ENCODE results near the gene CNTN4.

The CNTN4 gene

DNA sequence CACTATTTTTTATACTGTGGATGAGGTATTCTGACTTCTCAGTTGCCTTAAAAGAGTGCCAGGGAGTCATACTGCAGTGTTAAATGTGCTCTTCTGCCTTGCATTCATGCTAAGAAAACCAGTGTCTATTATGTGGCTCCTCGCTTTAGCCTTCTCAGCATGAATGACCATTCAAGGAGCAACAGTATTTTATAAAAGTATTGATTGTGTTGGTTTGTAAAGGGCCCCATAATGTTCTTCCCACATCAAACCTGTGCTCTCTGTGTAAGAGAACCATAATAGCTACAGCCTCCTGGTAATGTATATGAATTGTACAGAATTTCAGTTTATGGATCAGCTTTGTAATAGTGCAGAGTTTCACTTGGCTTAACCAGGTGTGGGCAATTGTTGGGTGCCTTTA is 316.4 kb downstream of the CNTN4 start:
- Histone ChIP-seq H2AFZ (ENCODE audit: low read depth, low read length) (no peak overlapping the region), H3K36me3 (replicated peaks; ENCODE audit: low read depth, low read length) (no peaks in the 10 kb centered on the region), H3K4me2 (ENCODE audit: low read length) (no peak overlapping the region), H3K4me1 (ENCODE audit: low read length) (no peaks in the 10 kb centered on the region), H3K9me3 (ENCODE audit: insufficient read depth, low read length) (no peaks in the 10 kb centered on the region), H4K20me1 (ENCODE audit: insufficient read depth, low read length) (no peaks in the 10 kb centered on the region), H3K27me3 (ENCODE audit: low read depth, low read length) (no peaks in the 10 kb centered on the region), H3K9ac (ENCODE audit: low read length) (no peak overlapping the region), H3K79me2 (ENCODE audit: low read length) (no peaks in the 10 kb centered on the region), H3K27ac (ENCODE audit: low read length) (no peak overlapping the region), H3K4me3 (ENCODE audit: low read length) (no peak overlapping the region)
- TF ChIP-seq, protein P1, sequence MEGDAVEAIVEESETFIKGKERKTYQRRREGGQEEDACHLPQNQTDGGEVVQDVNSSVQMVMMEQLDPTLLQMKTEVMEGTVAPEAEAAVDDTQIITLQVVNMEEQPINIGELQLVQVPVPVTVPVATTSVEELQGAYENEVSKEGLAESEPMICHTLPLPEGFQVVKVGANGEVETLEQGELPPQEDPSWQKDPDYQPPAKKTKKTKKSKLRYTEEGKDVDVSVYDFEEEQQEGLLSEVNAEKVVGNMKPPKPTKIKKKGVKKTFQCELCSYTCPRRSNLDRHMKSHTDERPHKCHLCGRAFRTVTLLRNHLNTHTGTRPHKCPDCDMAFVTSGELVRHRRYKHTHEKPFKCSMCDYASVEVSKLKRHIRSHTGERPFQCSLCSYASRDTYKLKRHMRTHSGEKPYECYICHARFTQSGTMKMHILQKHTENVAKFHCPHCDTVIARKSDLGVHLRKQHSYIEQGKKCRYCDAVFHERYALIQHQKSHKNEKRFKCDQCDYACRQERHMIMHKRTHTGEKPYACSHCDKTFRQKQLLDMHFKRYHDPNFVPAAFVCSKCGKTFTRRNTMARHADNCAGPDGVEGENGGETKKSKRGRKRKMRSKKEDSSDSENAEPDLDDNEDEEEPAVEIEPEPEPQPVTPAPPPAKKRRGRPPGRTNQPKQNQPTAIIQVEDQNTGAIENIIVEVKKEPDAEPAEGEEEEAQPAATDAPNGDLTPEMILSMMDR (IDR thresholded peaks at IDR 0.05; ENCODE audit: low read depth, low read length) = no peak
- no peak for TF ChIP-seq EZH2phosphoT487 (IDR thresholded peaks at IDR 0.05; ENCODE audit: low read depth)

DNA sequence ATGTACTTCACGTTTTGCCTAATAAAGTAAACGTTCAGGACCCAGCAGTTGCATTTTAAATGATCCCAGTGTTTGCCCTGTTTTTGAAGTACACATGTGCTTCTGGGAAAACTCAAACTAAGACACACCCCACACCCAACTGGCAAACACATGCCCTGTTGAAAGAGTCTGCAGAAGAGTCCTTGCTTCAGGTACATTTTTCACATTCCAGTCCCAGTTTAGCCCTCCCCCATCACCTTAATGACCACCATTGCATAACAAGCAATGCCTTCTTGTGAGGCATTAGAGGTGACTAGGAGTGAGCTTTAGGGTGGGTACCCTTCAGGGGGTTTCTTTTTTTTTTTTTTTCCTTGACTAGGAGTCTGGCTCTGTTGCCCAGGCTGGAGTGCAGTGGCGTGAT is 322.3 kb downstream of the CNTN4 start:
- no peaks in the 10 kb centered on the region for H4K20me1 ChIP-seq (ENCODE audit: insufficient read depth, low read length)
- H3K4me3 ChIP-seq (ENCODE audit: low read length) = no peak overlapping the region
- H3K9me3 ChIP-seq (ENCODE audit: insufficient read depth, low read length) = no peaks in the 10 kb centered on the region
- no peaks in the 10 kb centered on the region for H3K27me3 ChIP-seq (ENCODE audit: low read depth, low read length)
- H2AFZ ChIP-seq (ENCODE audit: low read depth, low read length) = no peak overlapping the region
- TF ChIP-seq, protein P1 (IDR thresholded peaks at IDR 0.05; ENCODE audit: low read depth, low read length) = no peak
- no peak for TF ChIP-seq EZH2phosphoT487 (IDR thresholded peaks at IDR 0.05; ENCODE audit: low read depth)
- H3K79me2 ChIP-seq (ENCODE audit: low read length) = no peaks in the 10 kb centered on the region
- H3K9ac ChIP-seq (ENCODE audit: low read length) = no peak overlapping the region
- H3K36me3 ChIP-seq (replicated peaks; ENCODE audit: low read depth, low read length) = no peaks in the 10 kb centered on the region
- H3K4me2 ChIP-seq (ENCODE audit: low read length) = no peak overlapping the region
- no peaks in the 10 kb centered on the region for H3K4me1 ChIP-seq (ENCODE audit: low read length)
- H3K27ac ChIP-seq (ENCODE audit: low read length) = no peak overlapping the region

DNA sequence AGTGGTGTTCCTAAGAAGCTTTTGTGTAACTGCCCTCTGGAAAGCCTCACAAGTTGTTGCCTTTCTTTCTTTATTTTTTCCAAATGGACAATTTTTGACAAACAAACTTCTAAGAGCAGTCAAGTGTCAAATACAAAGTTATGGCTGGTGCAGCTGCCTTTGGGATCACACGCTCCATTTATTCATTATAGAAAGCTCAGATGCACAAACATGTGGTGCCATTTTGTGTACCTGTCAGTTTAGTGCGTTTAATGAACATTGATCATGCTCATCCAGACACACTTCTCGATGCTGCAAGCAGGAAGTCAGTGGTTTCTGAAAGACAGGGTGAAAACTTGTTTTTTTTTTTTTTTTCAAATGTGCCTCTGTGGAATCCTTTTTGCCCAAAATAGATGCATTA is 324.5 kb downstream of the CNTN4 start:
- no peaks in the 10 kb centered on the region for H4K20me1 ChIP-seq (ENCODE audit: insufficient read depth, low read length)
- H3K4me2 ChIP-seq (ENCODE audit: low read length) = no peak overlapping the region
- H2AFZ ChIP-seq (ENCODE audit: low read depth, low read length) = no peak overlapping the region
- no peaks in the 10 kb centered on the region for H3K79me2 ChIP-seq (ENCODE audit: low read length)
- H3K27me3 ChIP-seq (ENCODE audit: low read depth, low read length) = no peaks in the 10 kb centered on the region
- no peaks in the 10 kb centered on the region for H3K4me1 ChIP-seq (ENCODE audit: low read length)
- H3K27ac ChIP-seq (ENCODE audit: low read length) = no peak overlapping the region
- no peak overlapping the region for H3K4me3 ChIP-seq (ENCODE audit: low read length)
- H3K36me3 ChIP-seq (replicated peaks; ENCODE audit: low read depth, low read length) = no peaks in the 10 kb centered on the region
- TF ChIP-seq EZH2phosphoT487 (IDR thresholded peaks at IDR 0.05; ENCODE audit: low read depth) = no peak
- TF ChIP-seq, protein P1 (IDR thresholded peaks at IDR 0.05; ENCODE audit: low read depth, low read length) = no peak
- no peak overlapping the region for H3K9ac ChIP-seq (ENCODE audit: low read length)
- no peaks in the 10 kb centered on the region for H3K9me3 ChIP-seq (ENCODE audit: insufficient read depth, low read length)

DNA sequence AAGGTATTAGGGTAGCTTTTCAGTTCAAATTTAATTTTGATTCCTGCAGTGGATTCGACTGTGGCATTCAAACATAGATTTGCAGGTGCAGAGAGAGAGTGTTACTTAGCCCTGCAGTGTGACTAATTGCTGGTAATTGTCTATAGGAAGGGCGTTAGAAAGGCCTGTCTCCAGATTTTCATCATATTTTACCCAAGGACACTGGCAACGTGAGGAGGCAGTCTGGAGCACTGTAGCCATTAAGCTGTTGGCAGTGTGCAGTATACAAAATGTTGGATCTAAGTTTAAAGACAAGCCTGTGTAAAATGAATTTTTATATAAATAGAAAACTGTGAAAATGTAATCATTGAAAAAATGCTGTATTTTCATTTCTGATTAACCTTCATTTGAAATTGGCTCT is 342.9 kb downstream of the CNTN4 start:
- Histone ChIP-seq H3K4me2 (ENCODE audit: low read length) (no peak overlapping the region), H3K4me1 (ENCODE audit: low read length) (no peaks in the 10 kb centered on the region), H2AFZ (ENCODE audit: low read depth, low read length) (no peak overlapping the region), H3K27me3 (ENCODE audit: low read depth, low read length) (no peaks in the 10 kb centered on the region), H3K9me3 (ENCODE audit: insufficient read depth, low read length) (no peaks in the 10 kb centered on the region), H3K9ac (ENCODE audit: low read length) (no peak overlapping the region), H3K36me3 (replicated peaks; ENCODE audit: low read depth, low read length) (no peaks in the 10 kb centered on the region), H3K27ac (ENCODE audit: low read length) (no peak overlapping the region), H3K79me2 (ENCODE audit: low read length) (no peaks in the 10 kb centered on the region), H3K4me3 (ENCODE audit: low read length) (no peak overlapping the region), H4K20me1 (ENCODE audit: insufficient read depth, low read length) (no peaks in the 10 kb centered on the region)
- TF ChIP-seq, protein P1 (IDR thresholded peaks at IDR 0.05; ENCODE audit: low read depth, low read length) = no peak
- TF ChIP-seq EZH2phosphoT487 (IDR thresholded peaks at IDR 0.05; ENCODE audit: low read depth) = no peak

Measured in OCI-LY3 (cell line).